GM04504 (cell line): Measurements from ENCODE around the gene ZNF280A.
"Not testable (repeated sequence)": the region's sequence is repeated elsewhere in the genome, so short reads cannot be mapped to it uniquely, and the experiment has no call there.

Experiments used
- DNase-seq: peaks from one replicate; pipeline ENCODE4 v3.0.0-alpha.2; 2012; ENCODE audit warnings: low read depth

ZNF280A gene

GRCh38 chr22:22545084-22545483, 25.0 kb upstream of the ZNF280A start:
- DNase-seq: no peak

- no peak for DNase-seq
Measured at GRCh38 chr22:22538226-22538989, 18.3 kb upstream of the ZNF280A start.

- DNase-seq: no peak
Measured at GRCh38 chr22:22536916-22537315, 16.8 kb upstream of the ZNF280A start.

GRCh38 chr22:22536515-22536914, 16.4 kb upstream of the ZNF280A start:
- no peak for DNase-seq

GRCh38 chr22:22535662-22536061, 15.6 kb upstream of the ZNF280A start:
- no peak for DNase-seq

GRCh38 chr22:22534604-22535415, 14.7 kb upstream of the ZNF280A start:
- DNase-seq: no peak

GRCh38 chr22:22533863-22534262, 13.8 kb upstream of the ZNF280A start:
- no peak for DNase-seq

- no peak for DNase-seq
Measured at GRCh38 chr22:22533417-22533816, 13.3 kb upstream of the ZNF280A start.

- DNase-seq: not testable (repeated sequence)
Measured at GRCh38 chr22:22532547-22533071, 12.5 kb upstream of the ZNF280A start.

- no peak for DNase-seq
Measured at GRCh38 chr22:22531770-22532546, 11.9 kb upstream of the ZNF280A start.

GRCh38 chr22:22528780-22529179, 8.7 kb upstream of the ZNF280A start:
- DNase-seq: no peak

GRCh38 chr22:22527312-22527711, 7.2 kb upstream of the ZNF280A start:
- no peak for DNase-seq

GRCh38 chr22:22526125-22526912, 6.2 kb upstream of the ZNF280A start:
- DNase-seq: no peak

- no peak for DNase-seq
Measured at GRCh38 chr22:22523494-22523893, 3.4 kb upstream of the ZNF280A start.

- no peak for DNase-seq
Measured at GRCh38 chr22:22521631-22522030, 1.6 kb upstream of the ZNF280A start.

- DNase-seq: no peak
Measured at GRCh38 chr22:22520667-22521602, 865 bp upstream of the ZNF280A start.

- DNase-seq: no peak
Measured at GRCh38 chr22:22519591-22519990, 479 bp downstream of the ZNF280A start.

- no peak for DNase-seq
Measured at GRCh38 chr22:22516992-22517391, 3.1 kb downstream of the ZNF280A start.

- DNase-seq: no peak
Measured at GRCh38 chr22:22515890-22516289, 4.2 kb downstream of the ZNF280A start.

- DNase-seq: not testable (repeated sequence)
Measured at GRCh38 chr22:22514431-22514830, 5.6 kb downstream of the ZNF280A start.
